ENCODE measurements around the gene EYS. TPM values are rescaled to one million over a fixed set of nuclear protein-coding genes. Genes with fewer than 3 reads are reported as not detected.

EYS gene
- total and polyA plus RNA-seq, 2 of the 13 experiments (the other 11 are each of a cell fraction or from before 2014, with no cell fraction given), result 0.04 to 0.07 TPM

GRCh38 chr6:64727075-64727474 lies 980.0 kb downstream of the EYS start:
- no peak for DNase-seq (ENCODE audit: low spot score)
- H3K79me2 ChIP-seq (ENCODE audit: insufficient read depth, low read length), result no peaks in the 10 kb centered on the region
- intact Hi-C loops (cut with micrococcal nuclease; ENCODE audit: unreplicated experiment) (no loop called here), in situ Hi-C loops (cut with HindIII; ENCODE audit: extremely low pct_ligation_motif_present, low pct_unique_long_range_greater_than_20kb) (no loop called here)
- H3K27ac ChIP-seq (ENCODE audit: extremely low read length, insufficient read depth, low read length), result no peak overlapping the region
- H3K36me3 ChIP-seq (replicated peaks in 1 of 2; ENCODE audit: control insufficient read depth in 1 of 2, insufficient read depth in 2 of 2, low read length in 2 of 2), result no peaks in the 10 kb centered on the region
- H4K20me1 ChIP-seq (ENCODE audit: insufficient read depth, low read length), result no peaks in the 10 kb centered on the region
- no peak overlapping the region for H2AFZ ChIP-seq (ENCODE audit: low read length)
- H3K27me3 ChIP-seq (ENCODE audit: control insufficient read depth in 1 of 2, insufficient read depth in 2 of 2, low read length in 2 of 2), result no peaks in the 10 kb centered on the region
- no peak overlapping the region for H3K9ac ChIP-seq (ENCODE audit: insufficient read depth, low read depth, low read length)
- no peak for ATAC-seq
- FAIRE-seq, result no peak
- TF ChIP-seq SYNCRIP (IDR thresholded peaks at IDR 0.05; ENCODE audit: insufficient read depth, low read depth, low read length) (no peak), MNT (IDR thresholded peaks at IDR 0.05) (no peak), JUND (CRISPR knock-in tag; IDR thresholded peaks at IDR 0.05) (no peak), RARA (CRISPR knock-in tag; IDR thresholded peaks at IDR 0.05) (no peak), HNF1B (CRISPR knock-in tag; IDR thresholded peaks at IDR 0.05) (no peak), CEBPB (IDR thresholded peaks at IDR 0.05; ENCODE audit: borderline replicate concordance, low read depth, low read length) (peak; percentile 77; the same call in 1 of the 2 replicates)
- no TSS peak for BruUV-seq (replicated peaks)
- H3K4me1 ChIP-seq (ENCODE audit: insufficient read depth, low read length), result no peaks in the 10 kb centered on the region
- ChIA-PET POLR2A (no interaction called here), CTCF (ENCODE audit: low intra/inter-chr PET ratio, low total read pairs) (no interaction called here)
- 37% methylated on average over 5 of the region's 5 CpGs for WGBS (ENCODE audit: low lambda C conversion rate)
- H3K4me2 ChIP-seq (ENCODE audit: low read depth, low read length), result no peak overlapping the region
- no peak overlapping the region for H3K4me3 ChIP-seq (replicated peaks in 1 of 3; ENCODE audit: insufficient read depth in 1 of 3, low read depth in 2 of 3, low read length in 3 of 3)
- no peaks in the 10 kb centered on the region for H3K9me3 ChIP-seq (ENCODE audit: low read length)

Data from HepG2 (cell line).